Measurements from ENCODE around the gene ZMYND8.

DNA sequence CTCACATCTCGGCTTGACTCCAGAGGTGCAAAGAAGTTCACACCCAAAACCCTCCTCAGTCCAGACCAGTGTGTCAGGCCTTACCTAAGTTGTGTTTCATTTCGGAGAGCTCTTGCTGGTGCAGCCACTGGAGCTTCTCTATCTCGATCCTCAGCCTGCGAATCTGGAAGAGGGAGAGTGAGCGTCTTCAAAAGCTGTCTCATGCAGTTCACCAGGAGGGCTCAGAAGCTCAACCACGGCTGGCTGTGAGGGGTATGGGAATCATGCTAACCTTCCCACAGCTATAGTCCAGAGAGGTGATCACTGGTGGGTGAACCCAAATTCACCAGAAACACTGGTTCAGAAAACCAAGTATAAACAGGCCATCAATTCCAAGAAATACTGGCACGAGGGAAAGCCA, 129.4 kb downstream of the ZMYND8 start:
- TF ChIP-seq, protein P1, sequence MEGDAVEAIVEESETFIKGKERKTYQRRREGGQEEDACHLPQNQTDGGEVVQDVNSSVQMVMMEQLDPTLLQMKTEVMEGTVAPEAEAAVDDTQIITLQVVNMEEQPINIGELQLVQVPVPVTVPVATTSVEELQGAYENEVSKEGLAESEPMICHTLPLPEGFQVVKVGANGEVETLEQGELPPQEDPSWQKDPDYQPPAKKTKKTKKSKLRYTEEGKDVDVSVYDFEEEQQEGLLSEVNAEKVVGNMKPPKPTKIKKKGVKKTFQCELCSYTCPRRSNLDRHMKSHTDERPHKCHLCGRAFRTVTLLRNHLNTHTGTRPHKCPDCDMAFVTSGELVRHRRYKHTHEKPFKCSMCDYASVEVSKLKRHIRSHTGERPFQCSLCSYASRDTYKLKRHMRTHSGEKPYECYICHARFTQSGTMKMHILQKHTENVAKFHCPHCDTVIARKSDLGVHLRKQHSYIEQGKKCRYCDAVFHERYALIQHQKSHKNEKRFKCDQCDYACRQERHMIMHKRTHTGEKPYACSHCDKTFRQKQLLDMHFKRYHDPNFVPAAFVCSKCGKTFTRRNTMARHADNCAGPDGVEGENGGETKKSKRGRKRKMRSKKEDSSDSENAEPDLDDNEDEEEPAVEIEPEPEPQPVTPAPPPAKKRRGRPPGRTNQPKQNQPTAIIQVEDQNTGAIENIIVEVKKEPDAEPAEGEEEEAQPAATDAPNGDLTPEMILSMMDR (IDR thresholded peaks at IDR 0.05) = no peak
- TF ChIP-seq POLR2A (IDR thresholded peaks at IDR 0.05) = no peak

Data from testis (tissue), 2 donors.